HG03039 (cell line): ENCODE measurements around the gene SOX5.

ENCODE experiments used
- ATAC-seq: cut with Tn5 transposase; IDR thresholded peaks from one replicate; pipeline ENCODE4 v1.9.1; 2021; ENCODE audit warnings: mild to moderate bottlenecking, moderate library complexity; ENCODE audit not compliant: unreplicated experiment

SOX5 gene

DNA sequence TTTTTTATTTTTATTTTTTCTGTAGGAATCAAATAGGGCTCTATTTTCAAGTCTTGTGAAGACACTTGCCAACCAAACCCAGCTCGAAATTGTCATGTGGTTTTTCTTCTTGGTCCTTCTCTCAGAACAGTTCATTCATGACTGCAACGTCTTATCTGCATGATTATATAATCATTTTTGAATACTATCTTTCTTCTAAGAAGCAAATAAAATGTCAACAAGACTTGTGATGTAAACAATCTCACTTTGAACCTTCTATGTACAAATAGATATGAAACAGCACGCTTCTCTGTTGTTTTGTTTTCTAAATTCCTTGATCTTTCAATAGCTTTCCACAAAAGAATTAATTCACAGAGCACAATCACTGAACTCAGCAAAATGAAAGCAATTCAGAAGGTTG, 320.7 kb downstream of the SOX5 start:
- no peak for ATAC-seq

GRCh38 chr12:23626791-23627190, 322.7 kb downstream of the SOX5 start:
- ATAC-seq, result no peak

- no peak for ATAC-seq
These were observed 327.6 kb downstream of the SOX5 start for GRCh38 chr12:23621900-23622299.

DNA sequence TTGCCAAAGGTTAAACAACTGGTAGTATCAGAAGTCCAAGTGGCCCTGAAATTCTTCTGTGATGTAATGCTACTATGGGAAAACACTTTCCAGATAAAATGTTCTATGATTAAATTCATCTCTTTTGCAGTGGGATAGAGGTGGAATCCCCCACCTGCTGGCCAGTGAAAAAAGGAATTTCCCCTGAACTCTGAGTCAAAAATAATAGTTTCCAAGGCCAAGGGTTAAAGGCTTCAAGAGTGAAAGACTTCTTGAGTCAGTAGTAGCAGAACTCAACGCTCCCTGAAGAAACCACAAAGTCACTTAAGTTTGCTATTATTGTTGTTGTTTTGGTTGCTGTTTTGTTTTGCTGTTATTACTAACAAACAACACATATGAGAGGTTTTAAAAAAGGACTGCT, 330.8 kb downstream of the SOX5 start:
- ATAC-seq, result no peak

GRCh38 chr12:23617749-23618148, 331.7 kb downstream of the SOX5 start:
- ATAC-seq, result no peak

GRCh38 chr12:23614280-23614679, 335.2 kb downstream of the SOX5 start:
- no peak for ATAC-seq

- no peak for ATAC-seq
These were observed 338.1 kb downstream of the SOX5 start for GRCh38 chr12:23611320-23611719.

DNA sequence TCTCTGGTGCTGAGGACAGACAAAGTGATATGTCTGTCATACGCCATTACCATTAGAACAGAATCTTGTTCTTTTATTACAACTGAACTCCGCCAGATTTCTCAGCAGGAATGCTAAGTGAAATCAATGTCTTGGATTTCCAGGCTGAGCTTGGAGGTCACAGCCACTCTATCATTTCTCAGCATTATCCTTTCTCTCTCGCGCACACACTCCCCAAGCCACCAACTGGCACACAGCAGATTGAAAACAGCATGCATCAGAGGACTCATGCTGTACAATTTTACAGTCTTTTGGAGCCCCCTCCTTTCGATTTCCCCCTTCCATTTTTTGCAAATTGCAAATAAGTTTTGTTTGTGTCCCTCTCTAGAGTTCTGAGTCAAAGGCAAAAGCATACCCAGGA, 348.6 kb downstream of the SOX5 start:
- no peak for ATAC-seq

DNA sequence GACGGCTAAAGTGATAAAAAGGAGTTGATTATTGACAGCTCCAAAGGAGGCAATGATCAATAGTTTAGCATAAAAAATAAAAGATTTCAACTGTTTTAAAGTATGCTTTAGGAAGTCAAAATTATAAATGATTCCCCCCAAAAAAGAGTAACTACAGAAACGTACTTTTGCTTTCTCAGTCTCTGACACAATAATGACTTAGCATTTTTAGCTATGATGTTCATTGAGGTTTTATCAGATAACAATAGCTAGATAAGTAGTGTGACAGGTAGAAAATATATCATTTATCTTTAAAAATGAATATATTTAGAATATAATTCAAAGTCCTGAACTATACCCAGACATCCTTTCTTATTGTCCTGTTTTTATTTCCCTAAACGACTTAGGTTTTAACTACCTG, 352.9 kb downstream of the SOX5 start:
- ATAC-seq, result no peak

GRCh38 chr12:23587833-23588559, 361.5 kb downstream of the SOX5 start:
- ATAC-seq, result no peak

- ATAC-seq, result no peak
These were observed 363.7 kb downstream of the SOX5 start for GRCh38 chr12:23585782-23586163.

DNA sequence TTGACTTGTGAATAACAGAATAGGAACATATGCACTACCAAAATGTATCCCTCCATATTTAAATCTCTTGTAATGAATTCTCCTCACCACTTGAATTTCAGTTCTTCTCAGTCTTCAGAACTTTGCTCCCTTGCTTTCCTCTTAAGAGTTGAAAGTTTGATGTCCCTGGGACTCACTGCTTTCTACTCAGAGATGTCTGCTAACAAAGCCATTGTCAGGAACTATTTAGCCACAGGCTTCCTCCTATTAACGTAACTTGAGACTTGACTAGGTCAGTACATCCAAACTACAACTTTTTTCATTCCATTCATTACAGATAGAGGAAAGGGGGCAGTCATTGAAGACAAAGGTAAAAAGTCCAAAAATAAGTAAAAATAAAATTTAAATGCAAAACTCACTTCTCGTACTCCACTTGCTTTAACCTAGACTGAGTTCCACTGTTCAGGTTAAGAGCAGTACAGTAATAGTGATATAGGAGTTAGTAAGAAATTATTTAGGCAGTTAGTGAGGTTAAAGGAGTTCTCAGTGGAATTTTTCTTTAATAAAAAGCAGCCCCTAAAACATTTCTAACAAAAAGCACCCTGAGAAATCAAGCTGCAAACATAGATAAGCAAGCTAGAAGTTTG, 364.2 kb downstream of the SOX5 start:
- no peak for ATAC-seq

- no peak for ATAC-seq
These were observed 367.6 kb downstream of the SOX5 start for GRCh38 chr12:23581913-23582312.

DNA sequence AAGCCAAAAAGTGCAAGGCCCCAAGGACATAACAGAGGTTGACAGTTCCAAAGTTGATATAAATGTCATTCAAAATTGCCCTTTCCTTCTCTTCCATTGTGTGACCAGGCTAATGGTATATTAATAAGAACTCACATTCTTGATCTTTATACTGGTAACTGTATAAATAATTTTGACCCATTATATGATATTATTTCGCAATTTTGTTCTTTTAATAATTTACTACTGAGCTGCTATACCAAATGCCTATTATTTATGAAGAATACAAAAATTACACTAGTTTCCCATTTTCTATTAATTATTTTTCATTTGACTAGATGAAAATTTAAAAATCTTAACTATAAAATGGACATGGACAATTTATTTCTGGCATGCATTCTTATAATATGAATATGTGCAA, 370.2 kb downstream of the SOX5 start:
- no peak for ATAC-seq

- ATAC-seq, result no peak
These were observed 373.1 kb downstream of the SOX5 start for GRCh38 chr12:23576372-23576771.

- ATAC-seq, result no peak
These were observed 380.1 kb downstream of the SOX5 start for GRCh38 chr12:23569356-23569755.

DNA sequence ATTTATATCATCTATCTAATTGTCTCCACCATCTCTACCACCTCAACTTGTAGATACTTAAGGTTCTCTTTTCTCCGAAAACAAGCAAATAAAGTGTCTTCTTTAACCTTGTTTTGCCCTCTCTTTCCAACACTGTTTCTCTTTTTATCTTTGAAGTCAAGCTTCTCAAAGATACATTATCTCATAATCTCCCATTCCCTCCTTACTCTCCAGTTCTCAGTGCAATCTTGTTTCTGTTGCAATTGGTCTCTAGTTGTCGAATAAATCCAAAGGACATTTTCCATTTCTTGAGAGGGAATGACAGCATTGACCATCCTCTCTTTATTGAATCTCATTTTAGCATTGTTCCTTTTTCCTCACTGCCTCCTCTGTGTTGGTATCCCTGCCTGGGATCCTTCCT, 383.3 kb downstream of the SOX5 start:
- no peak for ATAC-seq

GRCh38 chr12:23564451-23565152, 384.9 kb downstream of the SOX5 start:
- ATAC-seq, result no peak

- ATAC-seq, result no peak
These were observed 387.8 kb downstream of the SOX5 start for GRCh38 chr12:23561364-23562345.

- no peak for ATAC-seq
These were observed 388.9 kb downstream of the SOX5 start for GRCh38 chr12:23560611-23561010.

DNA sequence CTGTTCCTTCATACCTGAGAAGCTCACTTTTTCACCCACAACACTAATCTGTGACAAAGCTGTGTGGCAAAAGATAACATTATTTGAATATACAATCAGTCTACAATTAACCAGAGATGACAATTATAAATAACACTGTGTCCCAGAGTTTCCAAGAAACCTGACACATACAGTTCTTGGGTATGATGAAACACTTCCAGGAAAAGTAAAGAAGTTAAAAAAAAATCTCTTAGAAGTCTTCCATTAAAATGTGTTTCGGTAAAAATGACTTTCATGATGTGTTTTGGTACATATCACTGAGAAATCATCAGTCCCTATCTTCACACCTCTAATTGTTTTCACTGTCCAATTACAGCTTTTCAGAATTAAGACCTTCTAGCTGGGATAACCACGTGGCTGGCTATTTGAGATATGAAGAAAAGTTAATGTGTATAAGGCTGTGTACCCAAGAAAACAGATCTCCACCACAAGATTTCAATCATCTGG, 390.2 kb downstream of the SOX5 start:
- ATAC-seq, result no peak
